KMS-11 (cell line): ENCODE results near the gene PCDHB7.
A peak's percentile ranks its signal among the peaks of the same experiment; 100 is the strongest.
"Not testable (repeated sequence)": the region's sequence is repeated elsewhere in the genome, so short reads cannot be mapped to it uniquely, and the experiment has no call there.

Source experiments
- H2AFZ ChIP-seq: fragments of 200-600 bp; sonication (generic); 2 replicates; pipeline ENCODE4 v1.6.1; 2016; ENCODE audit warnings: antibody characterized with exemption, mixed run types, low read depth
- H3K27ac ChIP-seq: fragments of 200-600 bp; sonication (generic); 2 replicates; pipeline ENCODE4 v1.6.1; 2016; ENCODE audit warnings: mild to moderate bottlenecking, mixed run types
- H3K27me3 ChIP-seq: fragments of 200-600 bp; sonication (generic); 2 replicates; pipeline ENCODE4 v1.6.1; 2017; ENCODE audit warnings: mild to moderate bottlenecking, low read depth, mixed run types, moderate library complexity; ENCODE audit not compliant: insufficient read depth
- H3K36me3 ChIP-seq: fragments of 200-600 bp; sonication (generic); 2 replicates; pipeline ENCODE4 v1.6.1; 2017; ENCODE audit warnings: mild to moderate bottlenecking, mixed run types; ENCODE audit not compliant: insufficient read depth
- H3K4me1 ChIP-seq: fragments of 200-600 bp; sonication (generic); 2 replicates; pipeline ENCODE4 v1.6.1; 2016; ENCODE audit warnings: mild to moderate bottlenecking, low read depth, mixed run types; ENCODE audit not compliant: poor library complexity, severe bottlenecking
- H3K4me2 ChIP-seq: fragments of 200-600 bp; sonication (generic); 2 replicates; pipeline ENCODE4 v1.7.0; 2016; ENCODE audit warnings: mild to moderate bottlenecking, mixed run types
- H3K4me3 ChIP-seq: fragments of 200-600 bp; sonication (generic); IDR thresholded peaks from 2 replicates; pipeline ENCODE4 v1.6.1; 2017; ENCODE audit warnings: low read depth, low read length, mixed read lengths; ENCODE audit not compliant: insufficient read depth
- H3K79me2 ChIP-seq: fragments of 200-600 bp; sonication (generic); 2 replicates; pipeline ENCODE4 v1.6.1; 2016; ENCODE audit warnings: low read depth, mixed run types; ENCODE audit not compliant: insufficient read depth
- H3K9ac ChIP-seq: fragments of 200-600 bp; sonication (generic); 2 replicates; pipeline ENCODE4 v1.6.1; 2016; ENCODE audit warnings: mild to moderate bottlenecking, mixed run types
- H4K20me1 ChIP-seq: fragments of 200-600 bp; sonication (generic); 2 replicates; pipeline ENCODE4 v1.6.1; 2016; ENCODE audit warnings: mild to moderate bottlenecking, mixed run types; ENCODE audit not compliant: insufficient read depth
- TF ChIP-seq, protein P1 (sequence below): fragments of 200-600 bp; sonication (generic); conservative IDR thresholded peaks from 2 replicates; pipeline ENCODE4 v1.6.1; 2017; ENCODE audit warnings: low read depth, mild to moderate bottlenecking, antibody characterized with exemption, low read length, moderate library complexity, mixed read lengths

PCDHB7 gene

DNA sequence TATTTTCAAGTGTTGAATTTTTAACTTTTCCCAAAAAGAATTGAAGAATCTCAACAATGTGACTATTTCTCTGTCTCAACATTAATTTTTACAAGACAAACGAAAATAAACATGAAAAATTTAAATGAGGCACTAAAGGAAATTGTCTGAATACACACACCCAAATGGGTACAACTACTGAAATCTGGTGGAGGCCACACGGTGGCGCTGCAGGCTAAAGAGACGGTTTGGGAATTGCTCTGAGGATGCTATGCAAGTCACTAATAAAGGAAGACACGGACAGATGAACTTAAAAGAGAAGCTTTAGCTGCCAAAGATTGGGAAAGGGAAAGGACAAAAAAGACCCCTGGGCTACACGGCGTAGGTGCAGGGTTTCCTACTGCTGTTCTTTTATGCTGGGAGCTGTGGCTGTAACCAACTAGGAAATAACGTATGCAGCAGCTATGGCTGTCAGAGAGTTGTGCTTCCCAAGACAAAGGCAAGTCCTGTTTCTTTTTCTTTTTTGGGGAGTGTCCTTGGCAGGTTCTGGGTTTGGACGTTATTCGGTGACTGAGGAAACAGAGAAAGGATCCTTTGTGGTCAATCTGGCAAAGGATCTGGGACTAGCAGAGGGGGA is 19.8 kb downstream of the PCDHB7 start, which contains the start of gene PCDHB10:
TSS of gene PCDHB10 (plus strand) at position 244 of the 616 bp plus-strand sequence. CDS start at position 444, 200 bp downstream.
- Histone ChIP-seq H3K4me1 (no peaks in the 10 kb centered on the region), H3K36me3 (no peaks in the 10 kb centered on the region), H3K9ac (no peak within 1 kb of the TSS), H4K20me1 (no peaks in the 10 kb centered on the region), H3K79me2 (no peaks in the 10 kb centered on the region), H3K27me3 (no peaks in the 10 kb centered on the region), H3K27ac (no peak within 1 kb of the TSS), H2AFZ (peak within 1 kb of the TSS; percentile 51; the same call in 1 of the 2 replicates), H3K4me2 (no peak within 1 kb of the TSS), H3K4me3 (no peak within 1 kb of the TSS)
- TF ChIP-seq, protein P1, sequence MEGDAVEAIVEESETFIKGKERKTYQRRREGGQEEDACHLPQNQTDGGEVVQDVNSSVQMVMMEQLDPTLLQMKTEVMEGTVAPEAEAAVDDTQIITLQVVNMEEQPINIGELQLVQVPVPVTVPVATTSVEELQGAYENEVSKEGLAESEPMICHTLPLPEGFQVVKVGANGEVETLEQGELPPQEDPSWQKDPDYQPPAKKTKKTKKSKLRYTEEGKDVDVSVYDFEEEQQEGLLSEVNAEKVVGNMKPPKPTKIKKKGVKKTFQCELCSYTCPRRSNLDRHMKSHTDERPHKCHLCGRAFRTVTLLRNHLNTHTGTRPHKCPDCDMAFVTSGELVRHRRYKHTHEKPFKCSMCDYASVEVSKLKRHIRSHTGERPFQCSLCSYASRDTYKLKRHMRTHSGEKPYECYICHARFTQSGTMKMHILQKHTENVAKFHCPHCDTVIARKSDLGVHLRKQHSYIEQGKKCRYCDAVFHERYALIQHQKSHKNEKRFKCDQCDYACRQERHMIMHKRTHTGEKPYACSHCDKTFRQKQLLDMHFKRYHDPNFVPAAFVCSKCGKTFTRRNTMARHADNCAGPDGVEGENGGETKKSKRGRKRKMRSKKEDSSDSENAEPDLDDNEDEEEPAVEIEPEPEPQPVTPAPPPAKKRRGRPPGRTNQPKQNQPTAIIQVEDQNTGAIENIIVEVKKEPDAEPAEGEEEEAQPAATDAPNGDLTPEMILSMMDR: peak; percentile 76; the same call in 1 of the 2 replicates

DNA sequence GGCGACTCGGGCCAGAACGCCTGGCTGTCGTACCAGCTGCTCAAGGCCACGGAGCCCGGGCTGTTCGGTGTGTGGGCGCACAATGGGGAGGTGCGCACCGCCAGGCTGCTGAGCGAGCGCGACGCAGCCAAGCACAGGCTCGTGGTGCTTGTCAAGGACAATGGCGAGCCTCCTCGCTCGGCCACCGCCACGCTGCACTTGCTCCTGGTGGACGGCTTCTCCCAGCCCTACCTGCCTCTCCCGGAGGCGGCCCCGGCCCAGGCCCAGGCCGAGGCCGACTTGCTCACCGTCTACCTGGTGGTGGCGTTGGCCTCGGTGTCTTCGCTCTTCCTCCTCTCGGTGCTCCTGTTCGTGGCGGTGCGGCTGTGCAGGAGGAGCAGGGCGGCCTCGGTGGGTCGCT is 21.9 kb downstream of the PCDHB7 start:
- not testable (repeated sequence) for H3K79me2 ChIP-seq, H3K36me3 ChIP-seq, H3K4me1 ChIP-seq

DNA sequence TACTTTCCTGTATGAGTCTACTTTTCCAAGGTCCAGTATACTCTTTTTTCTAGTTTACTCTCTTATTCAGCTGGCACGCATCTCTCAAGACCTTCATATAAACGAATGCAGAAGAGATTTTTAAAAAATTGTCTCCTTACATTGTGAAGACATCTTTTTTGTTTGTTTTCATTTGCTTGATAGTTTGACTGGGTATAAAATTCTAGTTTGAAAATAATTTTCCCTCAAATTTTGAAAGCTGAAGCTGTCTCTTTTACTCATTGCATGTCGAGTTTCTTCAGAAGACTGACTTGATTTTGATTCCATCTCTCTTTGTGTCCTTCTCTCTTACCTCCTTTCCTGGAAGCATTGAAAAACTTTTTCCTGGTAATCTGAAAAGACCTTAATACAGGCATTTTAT is 23.9 kb downstream of the PCDHB7 start:
- no peaks in the 10 kb centered on the region for H3K79me2 ChIP-seq
- no peaks in the 10 kb centered on the region for H3K27me3 ChIP-seq
- no peak overlapping the region for H3K27ac ChIP-seq
- H3K36me3 ChIP-seq: no peaks in the 10 kb centered on the region
- H3K4me1 ChIP-seq: no peaks in the 10 kb centered on the region
- H3K4me3 ChIP-seq: no peak overlapping the region
- no peak overlapping the region for H3K4me2 ChIP-seq
- H2AFZ ChIP-seq: no peak overlapping the region
- no peak overlapping the region for H3K9ac ChIP-seq
- no peaks in the 10 kb centered on the region for H4K20me1 ChIP-seq
- TF ChIP-seq, protein P1: no peak

More for the DNA sequence above, 21.9 kb downstream of the PCDHB7 start:
- not testable (repeated sequence) for H3K27me3 ChIP-seq, H4K20me1 ChIP-seq, H2AFZ ChIP-seq, H3K9ac ChIP-seq, H3K4me2 ChIP-seq, H3K4me3 ChIP-seq, H3K27ac ChIP-seq

DNA sequence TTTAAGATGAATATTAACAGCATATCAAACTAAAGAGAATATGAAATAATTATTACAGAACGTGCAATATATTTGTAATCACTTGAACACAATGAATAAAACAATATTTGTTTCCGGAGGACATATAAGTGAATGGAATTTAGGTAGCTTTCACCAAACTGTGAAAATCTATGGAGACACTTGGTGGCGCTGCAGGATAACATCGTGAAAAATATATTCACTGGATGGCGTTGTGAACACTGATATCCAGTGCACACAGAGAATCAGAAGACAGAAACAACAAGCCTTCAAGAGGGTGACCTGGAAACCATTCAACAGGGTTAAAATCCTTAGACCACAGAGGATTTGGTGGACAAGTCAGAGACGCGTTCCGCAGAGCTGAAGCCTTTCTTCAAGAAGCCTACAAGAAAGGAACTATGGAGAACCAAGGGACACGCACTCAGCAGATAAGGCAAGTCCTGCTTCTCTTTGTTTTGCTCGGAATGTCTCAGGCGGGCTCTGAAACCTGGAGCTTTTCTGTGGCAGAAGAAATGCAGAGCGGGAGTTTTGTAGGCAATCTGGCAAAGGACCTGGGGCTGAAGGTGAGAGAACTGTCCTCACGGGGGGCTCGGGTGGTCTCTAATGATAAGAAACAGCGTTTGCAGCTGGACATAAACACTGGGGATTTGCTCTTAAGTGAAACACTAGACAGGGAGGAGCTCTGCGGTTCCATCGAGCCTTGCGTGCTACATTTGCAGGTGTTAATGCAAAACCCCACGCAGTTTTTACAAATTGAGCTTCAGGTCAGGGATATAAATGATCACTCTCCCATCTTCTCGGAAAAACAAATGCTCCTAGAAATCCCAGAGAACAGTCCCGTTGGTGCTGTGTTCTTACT is 27.2 kb downstream of the PCDHB7 start, which contains the start of gene PCDHB11:
TSS of gene PCDHB11 (plus strand) at position 269 of the 877 bp plus-strand sequence. CDS start at position 417, 148 bp downstream.
- Histone ChIP-seq H3K9ac (no peak within 1 kb of the TSS), H3K4me3 (no peak within 1 kb of the TSS), H3K4me2 (no peak within 1 kb of the TSS), H4K20me1 (no peaks in the 10 kb centered on the region), H3K36me3 (no peaks in the 10 kb centered on the region), H3K79me2 (no peaks in the 10 kb centered on the region), H3K27ac (no peak within 1 kb of the TSS), H3K4me1 (no peaks in the 10 kb centered on the region), H3K27me3 (no peaks in the 10 kb centered on the region), H2AFZ (no peak within 1 kb of the TSS; the same call in 1 of the 2 replicates)
- TF ChIP-seq, protein P1: peak; percentile 40; the same call in 1 of the 2 replicates

DNA sequence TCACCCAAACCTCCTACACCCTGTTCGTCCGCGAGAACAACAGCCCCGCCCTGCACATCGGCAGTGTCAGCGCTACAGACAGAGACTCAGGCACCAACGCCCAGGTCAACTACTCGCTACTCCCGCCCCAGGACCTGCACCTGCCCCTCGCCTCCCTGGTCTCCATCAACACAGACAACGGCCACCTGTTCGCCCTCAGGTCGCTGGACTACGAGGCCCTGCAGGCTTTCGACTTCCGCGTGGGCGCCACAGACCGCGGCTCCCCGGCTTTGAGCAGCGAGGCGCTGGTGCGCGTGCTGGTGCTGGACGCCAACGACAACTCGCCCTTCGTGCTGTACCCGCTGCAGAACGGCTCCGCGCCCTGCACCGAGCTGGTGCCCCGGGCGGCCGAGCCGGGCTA is 28.7 kb downstream of the PCDHB7 start:
- not testable (repeated sequence) for H2AFZ ChIP-seq, H3K36me3 ChIP-seq, H3K79me2 ChIP-seq, H3K4me3 ChIP-seq, H3K4me1 ChIP-seq, H4K20me1 ChIP-seq, H3K9ac ChIP-seq, H3K27me3 ChIP-seq, H3K27ac ChIP-seq, H3K4me2 ChIP-seq

DNA sequence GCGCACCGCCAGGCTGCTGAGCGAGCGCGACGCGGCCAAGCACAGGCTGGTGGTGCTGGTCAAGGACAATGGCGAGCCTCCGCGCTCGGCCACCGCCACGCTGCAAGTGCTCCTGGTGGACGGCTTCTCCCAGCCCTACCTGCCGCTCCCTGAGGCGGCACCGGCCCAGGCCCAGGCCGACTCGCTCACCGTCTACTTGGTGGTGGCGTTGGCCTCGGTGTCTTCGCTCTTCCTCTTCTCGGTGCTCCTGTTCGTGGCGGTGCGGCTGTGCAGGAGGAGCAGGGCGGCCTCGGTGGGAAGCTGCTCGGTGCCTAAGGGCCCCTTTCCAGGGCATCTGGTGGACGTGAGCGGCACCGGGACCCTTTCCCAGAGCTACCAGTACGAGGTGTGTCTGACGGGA is 29.2 kb downstream of the PCDHB7 start:
- H3K27ac ChIP-seq, H3K4me2 ChIP-seq, H2AFZ ChIP-seq, H3K36me3 ChIP-seq, H3K4me1 ChIP-seq, H3K79me2 ChIP-seq, H3K27me3 ChIP-seq, H4K20me1 ChIP-seq, H3K9ac ChIP-seq, H3K4me3 ChIP-seq: not testable (repeated sequence)
